Measurements from ENCODE around the gene NRG3.

DNA sequence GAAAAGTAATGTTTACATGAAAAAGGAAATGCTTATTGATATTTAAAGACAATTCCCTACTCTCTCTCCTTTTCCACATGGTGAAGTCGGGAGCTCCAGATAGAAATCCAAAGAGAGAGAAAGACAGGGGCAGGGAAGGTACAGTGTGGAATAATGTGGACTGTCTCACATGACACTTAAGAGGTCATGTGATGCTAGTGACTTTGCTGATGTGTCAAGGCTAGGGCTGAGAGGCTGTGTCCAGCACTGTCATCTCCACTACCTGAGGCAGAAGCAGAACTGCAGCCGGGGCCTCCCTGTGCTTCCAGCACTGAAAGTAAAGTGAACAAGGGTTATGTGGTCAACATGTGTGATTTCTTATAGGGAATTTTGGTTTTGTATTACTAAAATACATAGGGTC is 26.0 kb downstream of the NRG3 start:
- TF ChIP-seq EZH2 (IDR thresholded peaks at IDR 0.05) (no peak), POLR2AphosphoS5 (IDR thresholded peaks at IDR 0.05; ENCODE audit: borderline replicate concordance, low read depth, low read length) (no peak), FOXP2 (optimal IDR thresholded peaks at IDR 0.05; ENCODE audit: control extremely low read depth, extremely low read length, insufficient read depth) (no peak)

Measured in SK-N-MC (cell line).